ENCODE results near the gene KSR2.

KSR2 gene

GRCh38 chr12:117567644-117568216 is 401.1 kb downstream of the KSR2 start:
- DNase-seq: no peak

DNA sequence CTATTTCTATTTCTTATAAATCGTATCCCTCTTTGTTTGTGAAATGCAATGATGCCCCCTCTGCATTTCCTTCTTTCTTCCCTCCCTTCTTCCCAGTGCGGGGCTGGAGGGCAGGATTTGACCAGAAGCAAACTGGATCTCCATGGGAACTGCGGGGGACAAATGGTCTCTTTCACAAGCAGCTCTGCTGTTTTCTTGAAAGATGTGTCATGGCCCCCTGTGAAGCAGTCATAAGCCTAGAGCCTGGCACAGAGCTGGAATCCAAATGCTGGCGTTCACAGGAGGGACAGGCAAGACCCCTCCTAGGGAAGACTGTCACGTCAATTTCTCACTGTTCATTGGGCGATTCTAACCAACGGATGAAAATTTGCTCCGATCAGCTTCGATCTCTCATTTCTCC is 403.9 kb downstream of the KSR2 start:
- DNase-seq: no peak

DNA sequence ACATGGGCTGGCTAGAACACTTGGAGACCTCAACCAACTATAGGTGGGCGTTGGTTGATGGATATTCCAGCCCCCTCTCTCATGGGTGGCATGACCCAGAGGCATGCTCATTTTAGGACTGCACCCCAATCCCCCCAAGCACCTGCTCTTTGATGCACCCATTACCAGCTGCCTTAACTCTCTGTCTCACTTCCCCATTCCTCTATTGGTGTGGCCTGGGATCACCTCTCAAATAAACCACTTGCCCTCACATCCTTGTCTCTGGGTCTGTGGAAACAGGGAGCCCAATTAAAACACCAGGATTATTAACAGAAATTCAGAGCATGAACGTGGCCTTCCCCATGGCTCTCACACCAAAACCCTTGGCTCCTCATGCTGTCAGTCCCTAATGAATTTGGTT is 405.1 kb downstream of the KSR2 start:
- DNase-seq: no peak

- DNase-seq: no peak
These were observed 405.8 kb downstream of the KSR2 start for GRCh38 chr12:117563007-117563406.

DNA sequence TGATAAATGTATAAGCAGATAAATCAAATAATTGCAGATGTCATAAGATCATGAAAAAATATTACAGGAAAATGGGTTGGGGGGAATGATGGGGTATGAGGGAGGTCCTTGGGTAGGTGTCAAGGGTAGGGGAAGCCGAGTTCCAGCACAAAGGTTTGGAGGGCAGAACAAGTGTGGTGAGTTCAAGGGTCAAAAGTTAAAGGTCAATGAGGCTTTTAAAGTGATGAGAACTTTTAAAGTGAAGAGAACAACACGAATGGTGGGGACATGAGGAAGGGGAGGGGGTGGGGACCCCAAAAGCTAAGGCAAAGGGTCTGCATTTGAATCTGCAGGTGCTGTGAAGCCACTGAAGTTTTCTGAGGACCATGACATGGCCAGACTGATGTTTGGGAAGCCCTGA is 406.8 kb downstream of the KSR2 start:
- DNase-seq: no peak

DNA sequence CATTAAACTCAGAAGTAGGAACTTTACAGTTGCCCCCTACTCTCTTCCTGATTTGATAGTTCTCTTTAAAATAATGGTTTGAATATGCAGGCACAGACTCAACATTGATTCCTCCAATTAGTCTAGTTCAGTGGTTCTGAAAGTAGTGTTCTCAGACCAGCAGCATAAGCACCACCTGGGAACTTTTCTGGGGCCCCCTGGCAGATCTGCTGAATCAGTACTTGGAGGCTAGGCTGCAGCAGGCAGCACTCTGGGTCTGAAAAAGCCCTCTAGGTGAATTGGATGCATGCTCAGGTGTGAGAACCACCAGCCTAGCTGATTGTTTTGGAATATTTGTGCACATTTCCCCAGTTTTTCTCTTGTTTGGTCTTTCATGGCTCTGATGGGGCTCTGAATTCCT is 408.8 kb downstream of the KSR2 start:
- no peak for DNase-seq

GRCh38 chr12:117555889-117556288 is 412.9 kb downstream of the KSR2 start:
- no peak for DNase-seq

GRCh38 chr12:117552971-117553370 is 415.8 kb downstream of the KSR2 start:
- no peak for DNase-seq

- no peak for DNase-seq
These were observed 417.1 kb downstream of the KSR2 start for GRCh38 chr12:117551665-117552064.

DNA sequence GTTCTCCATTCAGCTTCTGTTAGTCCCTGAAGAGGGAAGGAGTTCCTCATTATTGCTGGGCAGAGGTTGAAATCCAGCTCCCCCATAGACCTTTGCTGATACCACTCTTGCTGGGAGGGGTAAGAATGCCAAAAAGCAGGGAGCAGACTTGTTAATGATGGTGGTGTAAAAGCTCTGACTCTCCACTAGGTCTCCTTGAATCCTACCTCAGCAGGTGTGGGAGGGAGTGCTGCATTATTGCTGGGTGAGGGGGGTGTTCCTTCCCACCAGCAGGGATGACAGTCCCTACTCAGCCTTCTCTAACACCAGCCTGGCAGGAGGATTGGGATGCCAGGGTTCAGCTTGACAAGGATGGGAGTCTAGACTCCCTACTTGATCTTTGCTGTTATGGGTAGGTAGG is 421.6 kb downstream of the KSR2 start:
- DNase-seq: no peak

GRCh38 chr12:117545216-117545615 is 423.6 kb downstream of the KSR2 start:
- DNase-seq: no peak

GRCh38 chr12:117540011-117540410 is 428.8 kb downstream of the KSR2 start:
- no peak for DNase-seq

GRCh38 chr12:117538926-117539325 is 429.9 kb downstream of the KSR2 start:
- DNase-seq: no peak

- no peak for DNase-seq
These were observed 430.6 kb downstream of the KSR2 start for GRCh38 chr12:117538032-117538690.

GRCh38 chr12:117533687-117534086 is 435.1 kb downstream of the KSR2 start:
- DNase-seq: no peak

DNA sequence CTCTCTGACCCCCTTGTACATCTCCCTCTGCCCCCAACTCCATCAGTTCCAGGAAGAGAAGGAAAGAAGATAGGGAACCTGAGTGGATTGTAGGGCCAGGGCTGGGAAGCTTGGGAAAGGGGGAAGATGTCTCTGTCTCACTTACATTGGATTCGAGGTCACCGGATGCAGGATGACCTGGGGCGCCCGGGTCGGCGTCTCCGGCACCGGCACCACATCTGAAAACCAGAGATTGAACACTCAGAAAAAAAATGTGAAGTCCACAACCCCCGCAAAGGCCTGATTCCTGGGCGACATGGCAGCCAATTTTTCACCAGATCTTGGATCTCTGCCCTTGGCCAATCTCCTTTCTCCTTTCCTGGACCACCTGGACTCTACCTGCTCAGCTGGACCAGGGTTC is 438.0 kb downstream of the KSR2 start:
- no peak for DNase-seq

DNA sequence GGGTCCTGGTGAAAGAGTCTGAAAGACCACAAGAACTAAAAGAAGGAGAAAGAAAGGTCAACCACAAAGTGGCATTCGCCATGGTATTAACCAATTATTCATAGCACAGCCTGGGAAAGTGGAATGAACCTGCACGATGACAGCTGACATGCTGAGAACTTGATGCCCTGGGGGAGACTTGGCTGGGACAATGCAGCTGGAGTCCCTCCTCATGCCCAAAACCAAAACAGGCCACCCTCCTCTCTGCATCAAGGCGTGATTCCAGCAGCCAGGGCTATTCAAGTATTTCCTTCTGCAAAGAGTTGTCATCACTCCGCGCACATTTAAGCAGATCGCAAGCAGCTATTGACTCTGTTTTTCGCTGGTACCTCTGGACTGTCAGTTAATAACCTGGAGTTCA is 440.3 kb downstream of the KSR2 start:
- no peak for DNase-seq

DNA sequence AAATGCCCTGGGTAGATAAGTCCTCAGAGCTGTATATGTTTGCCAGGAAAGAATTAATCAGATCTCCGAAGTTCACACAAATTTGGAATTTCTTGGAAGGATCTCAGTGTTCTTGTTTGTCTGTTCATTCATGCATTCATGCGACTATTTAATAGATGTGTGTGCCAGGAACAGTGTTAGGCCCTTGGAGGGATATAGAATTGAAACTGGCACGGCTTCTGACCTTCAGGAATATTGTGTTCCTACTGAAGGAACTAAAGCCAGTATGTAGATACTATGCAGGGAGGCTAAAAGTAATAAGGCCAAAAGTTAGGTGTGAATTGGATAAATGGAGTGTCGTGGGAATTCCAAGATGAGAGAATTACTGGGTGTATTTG is 441.3 kb downstream of the KSR2 start:
- no peak for DNase-seq

- DNase-seq: no peak
These were observed 441.9 kb downstream of the KSR2 start for GRCh38 chr12:117526757-117527478.

DNA sequence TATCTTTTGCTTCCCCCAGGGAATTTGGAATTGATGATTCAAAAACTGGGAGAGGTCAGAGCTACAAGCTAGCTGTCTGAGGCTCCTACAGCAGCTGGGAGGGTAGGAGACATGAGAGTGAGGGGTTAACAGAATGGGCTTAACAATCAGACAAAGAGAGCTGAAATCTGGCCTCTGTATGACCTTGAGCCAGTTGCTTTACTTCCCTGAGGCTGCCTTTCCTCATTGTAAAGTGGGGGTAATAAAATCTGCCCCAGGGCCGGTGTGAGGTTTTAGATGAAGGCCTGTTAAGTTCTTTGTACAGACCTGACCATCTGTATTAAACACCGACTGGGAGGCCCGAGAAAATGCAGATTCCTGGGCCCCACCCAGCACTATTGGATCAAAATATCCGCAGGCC is 443.0 kb downstream of the KSR2 start:
- DNase-seq: no peak

GRCh38 chr12:117524806-117525205 is 444.0 kb downstream of the KSR2 start:
- DNase-seq: no peak

DNA sequence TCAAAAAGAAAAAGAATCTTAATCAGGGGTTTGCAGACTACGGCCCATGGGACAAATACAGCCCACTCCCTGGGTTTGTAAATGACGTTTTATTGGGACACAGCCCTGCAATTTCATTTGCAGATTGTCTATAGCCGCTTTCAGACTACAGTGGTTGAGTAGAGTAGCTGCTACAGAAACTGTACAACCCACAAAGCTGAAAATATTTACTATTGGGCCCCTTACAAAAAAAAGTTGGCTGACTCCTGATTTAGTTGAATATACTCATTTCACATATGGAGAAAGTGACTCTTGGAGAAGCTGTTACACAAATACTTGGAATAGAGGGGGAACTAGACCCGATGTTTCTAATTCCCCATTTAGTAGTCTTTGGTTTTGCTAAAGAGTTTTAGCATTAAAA is 444.8 kb downstream of the KSR2 start:
- DNase-seq: no peak

DNA sequence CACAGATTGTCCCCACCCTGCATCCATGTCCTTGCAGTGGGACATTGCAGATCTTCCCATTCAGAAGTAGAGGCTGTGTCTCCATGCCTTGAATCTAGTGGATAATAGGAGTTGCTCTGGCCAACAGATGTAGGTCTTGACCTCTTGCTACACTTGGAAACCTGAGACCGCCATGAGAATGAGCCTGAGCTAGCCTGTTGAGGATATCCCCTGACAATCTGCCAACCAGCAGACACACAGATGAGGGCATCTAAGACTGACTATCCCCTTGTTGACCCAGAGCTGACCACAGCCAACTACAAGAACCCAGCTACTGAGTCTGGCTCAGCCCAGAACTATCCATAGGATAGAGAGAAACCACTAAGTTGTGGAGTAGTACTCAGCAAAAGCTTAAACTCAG is 446.2 kb downstream of the KSR2 start:
- DNase-seq: no peak

DNA sequence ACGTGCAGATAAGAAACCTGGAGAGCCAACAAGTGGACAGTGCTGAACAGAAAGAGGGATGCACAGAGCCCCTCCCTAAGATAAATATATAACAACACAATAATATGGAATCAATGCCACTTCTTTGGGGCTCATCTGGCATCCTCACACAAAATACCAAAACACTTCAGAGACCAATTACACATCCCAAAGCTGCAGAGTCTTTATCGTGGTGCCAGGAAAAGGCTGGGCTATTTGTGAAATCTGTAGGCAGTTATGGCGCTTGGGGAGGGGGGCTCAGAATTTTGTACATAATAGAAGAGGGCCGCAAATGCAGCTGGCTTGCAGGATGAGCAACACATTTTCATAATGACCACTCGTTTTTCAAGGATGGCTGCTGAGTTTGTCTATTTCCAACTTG is 446.9 kb downstream of the KSR2 start:
- peak; percentile 13 for DNase-seq

- no peak for DNase-seq
These were observed 447.4 kb downstream of the KSR2 start for GRCh38 chr12:117521346-117521745.

Measured in NCI-H1105 (cell line).